ENCODE data around the gene LPXN.

DNA sequence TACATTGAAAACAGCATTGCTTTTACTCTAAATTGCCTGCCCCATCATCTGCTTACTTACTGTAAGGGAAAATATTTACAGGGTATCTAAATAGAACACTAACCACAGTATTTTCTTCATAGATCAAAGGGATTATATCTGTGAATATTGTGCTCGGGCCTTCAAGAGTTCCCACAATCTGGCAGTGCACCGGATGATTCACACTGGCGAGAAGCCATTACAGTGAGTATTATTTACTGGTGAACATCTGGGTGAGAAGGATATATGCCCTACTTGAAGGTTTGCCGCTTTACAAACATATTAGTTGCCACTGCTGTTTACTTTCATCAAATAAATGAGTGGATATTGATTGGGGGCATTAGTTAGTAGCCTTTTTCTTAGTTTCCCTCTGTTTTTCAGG, 40.9 kb upstream of the LPXN start:
- no peak for TF ChIP-seq POLR2A (IDR thresholded peaks at IDR 0.05; ENCODE audit: low read depth, low read length)
- TF ChIP-seq POLR2AphosphoS5 (IDR thresholded peaks at IDR 0.05; ENCODE audit: low read depth, low read length), result no peak
- no peak for TF ChIP-seq TAF1 (IDR thresholded peaks at IDR 0.05; ENCODE audit: borderline replicate concordance, low read depth, low read length)
